ENCODE results near the gene AFF3.

Gene AFF3

DNA sequence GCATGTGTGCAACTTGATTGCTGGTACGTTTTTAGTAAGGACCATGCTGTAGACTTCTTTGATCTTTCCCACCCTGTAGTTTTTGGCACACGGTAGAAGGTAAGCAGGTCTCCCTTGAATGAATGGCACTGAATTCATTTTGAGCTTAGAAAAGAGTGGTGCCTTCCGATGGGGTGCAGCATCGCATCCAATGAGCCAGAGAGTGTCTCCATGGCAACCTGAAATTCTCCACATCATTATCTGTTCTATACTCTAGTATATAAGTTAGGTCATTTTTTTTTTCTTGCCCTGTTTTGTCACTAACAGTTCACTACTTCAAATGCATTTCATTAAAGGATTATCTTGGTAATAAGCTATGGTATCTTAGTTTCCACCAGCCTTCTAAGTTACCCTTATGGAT lies 571.4 kb downstream of the AFF3 start:
- DNase-seq: no peak

DNA sequence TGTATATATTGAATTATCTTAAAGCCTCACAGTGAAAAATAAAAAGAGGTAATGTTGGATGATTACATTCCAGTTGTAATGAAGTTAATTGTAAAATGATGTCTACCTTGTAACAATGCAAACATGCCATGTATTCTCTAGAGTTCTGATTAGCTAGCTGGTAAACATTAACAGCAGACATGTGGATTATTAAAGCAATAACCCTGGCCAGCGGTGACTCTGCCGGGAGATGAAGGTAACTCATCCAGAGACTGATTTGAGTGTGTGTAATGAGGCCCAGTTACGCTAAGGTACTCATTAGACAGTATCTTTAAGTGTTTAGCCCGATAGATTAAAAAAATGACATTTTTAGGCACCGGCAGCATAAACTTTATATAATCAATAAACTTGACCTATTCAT lies 573.0 kb downstream of the AFF3 start:
- no peak for DNase-seq

DNA sequence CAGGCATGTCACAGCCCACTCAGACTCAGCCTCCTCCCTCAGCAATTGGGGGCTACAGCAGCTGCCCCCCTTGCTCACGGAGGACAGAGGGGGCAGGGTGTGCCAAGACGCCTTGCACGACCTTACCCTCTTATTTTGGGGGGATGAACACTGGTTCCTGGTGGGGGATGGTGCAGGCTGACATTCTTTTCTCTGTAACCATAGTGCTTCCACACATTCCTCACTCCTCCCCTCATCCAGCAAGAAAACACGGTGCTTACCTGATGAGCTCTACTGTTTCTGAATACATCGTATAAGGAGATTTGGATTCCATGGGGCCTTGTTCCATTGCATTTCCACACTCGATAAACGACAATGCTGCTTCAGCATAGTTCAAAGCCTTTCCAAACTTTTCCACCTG lies 577.2 kb downstream of the AFF3 start:
- DNase-seq: no peak

- no peak for DNase-seq
Observed at GRCh38 chr2:99562516-99562915, 579.9 kb downstream of the AFF3 start.

DNA sequence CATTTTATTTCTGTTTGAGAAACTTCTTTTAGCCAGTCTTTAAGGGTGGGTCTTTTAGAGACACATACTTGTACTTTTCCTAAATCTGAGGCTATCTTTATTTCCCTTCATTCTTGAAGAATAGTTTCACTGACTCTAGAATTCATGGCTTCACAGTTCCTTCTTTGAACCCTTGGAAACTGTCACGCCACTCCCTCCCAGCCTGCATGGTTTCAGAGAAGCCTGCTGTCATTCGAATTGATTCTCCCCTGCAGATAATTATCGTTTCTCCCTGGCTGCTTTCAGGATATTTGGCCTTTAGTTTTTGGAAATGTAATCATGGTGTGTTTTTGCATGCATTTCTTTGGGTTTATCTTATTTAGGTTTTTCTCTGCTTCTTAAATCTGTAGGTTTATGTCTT lies 580.6 kb downstream of the AFF3 start:
- no peak for DNase-seq

DNA sequence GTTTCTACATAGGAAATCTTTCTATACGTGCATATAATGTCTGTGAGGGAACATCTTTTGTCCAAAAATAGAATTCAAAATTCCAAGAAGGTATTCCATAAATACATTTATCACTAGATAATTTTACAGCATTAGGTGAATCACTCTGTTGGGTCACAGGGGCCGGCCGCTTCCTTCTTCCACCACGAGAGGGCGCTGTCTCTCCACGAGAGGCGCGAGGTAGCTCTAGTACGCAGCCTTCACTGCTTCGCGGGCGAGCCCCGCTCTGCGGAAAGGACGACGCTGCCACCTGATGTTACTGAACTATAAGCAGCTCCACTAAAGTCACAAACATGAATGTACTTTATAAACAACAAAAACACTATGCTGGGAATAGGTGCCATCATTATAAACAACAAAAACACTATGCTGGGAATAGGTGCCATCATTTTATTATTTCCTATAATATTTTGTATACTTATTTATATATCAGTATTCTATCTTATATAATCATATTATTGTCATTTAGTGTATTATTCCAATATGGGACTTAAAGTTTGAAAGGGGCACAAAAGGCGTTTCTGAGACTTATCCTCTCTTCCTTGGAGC lies 583.2 kb downstream of the AFF3 start:
- DNase-seq: peak; percentile 86

DNA sequence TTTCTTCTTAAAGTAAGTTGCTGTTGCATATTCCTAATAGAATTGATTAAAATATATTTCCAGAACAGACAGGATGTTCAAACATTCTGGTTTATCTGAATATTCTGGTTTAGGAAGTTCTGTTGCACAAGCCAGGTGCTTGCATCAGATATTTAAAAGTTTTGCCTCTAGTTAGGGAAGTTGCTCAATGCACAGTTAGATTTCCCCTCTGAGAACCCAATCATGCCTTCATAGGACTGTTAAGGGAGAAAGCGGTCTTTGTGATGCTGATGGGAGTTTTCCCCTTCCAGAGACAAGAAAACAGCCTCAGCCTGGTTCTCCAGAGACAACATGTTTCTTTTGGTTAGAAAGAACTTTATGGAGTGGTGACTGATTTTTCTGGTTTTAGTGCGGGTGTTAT lies 587.0 kb downstream of the AFF3 start:
- peak; percentile 70 for DNase-seq

- no peak for DNase-seq
Observed at GRCh38 chr2:99554871-99555270, 587.5 kb downstream of the AFF3 start.

GRCh38 chr2:99554238-99554637 lies 588.2 kb downstream of the AFF3 start:
- DNase-seq: no peak

DNA sequence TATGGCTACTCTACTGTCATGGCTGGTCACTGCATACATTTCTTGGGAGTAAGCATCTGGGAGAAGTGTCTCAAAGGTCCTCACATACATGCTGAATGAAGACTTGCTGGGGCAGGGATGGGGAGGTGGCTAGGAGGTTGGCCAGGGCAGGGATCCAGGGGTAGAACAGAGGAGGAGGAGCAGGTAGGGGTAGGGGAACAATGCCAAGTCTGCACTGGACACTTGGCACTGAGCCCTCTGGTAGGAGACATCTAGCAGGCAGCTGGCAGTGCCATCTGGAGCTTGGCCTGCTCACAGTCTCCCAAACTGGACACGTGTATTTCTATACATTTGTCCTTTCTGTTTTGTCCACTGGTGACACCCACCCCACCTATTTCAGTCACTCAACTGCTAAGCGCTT lies 589.9 kb downstream of the AFF3 start:
- DNase-seq: no peak

- no peak for DNase-seq
Observed at GRCh38 chr2:99550368-99550767, 592.0 kb downstream of the AFF3 start.

- DNase-seq: no peak
Observed at GRCh38 chr2:99545604-99546003, 596.8 kb downstream of the AFF3 start.

DNA sequence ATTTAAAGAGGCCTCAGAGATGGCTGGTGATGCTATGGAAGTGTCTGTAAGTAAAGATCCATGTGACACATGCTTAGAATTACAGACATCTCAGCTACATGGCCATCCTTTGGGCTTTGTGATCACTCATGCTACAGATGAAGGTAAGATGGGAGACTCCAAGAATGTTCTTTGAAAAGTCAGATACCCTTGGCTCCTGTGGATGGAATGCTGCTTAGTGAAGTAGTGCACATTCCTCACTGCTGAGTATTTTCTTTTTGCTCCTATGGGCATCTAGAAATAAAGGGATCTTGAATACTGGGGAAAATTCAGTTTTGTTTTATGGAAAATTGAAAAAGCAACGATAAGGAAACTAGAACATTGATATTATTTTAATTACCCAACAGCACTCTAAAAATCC lies 597.3 kb downstream of the AFF3 start:
- DNase-seq: no peak

DNA sequence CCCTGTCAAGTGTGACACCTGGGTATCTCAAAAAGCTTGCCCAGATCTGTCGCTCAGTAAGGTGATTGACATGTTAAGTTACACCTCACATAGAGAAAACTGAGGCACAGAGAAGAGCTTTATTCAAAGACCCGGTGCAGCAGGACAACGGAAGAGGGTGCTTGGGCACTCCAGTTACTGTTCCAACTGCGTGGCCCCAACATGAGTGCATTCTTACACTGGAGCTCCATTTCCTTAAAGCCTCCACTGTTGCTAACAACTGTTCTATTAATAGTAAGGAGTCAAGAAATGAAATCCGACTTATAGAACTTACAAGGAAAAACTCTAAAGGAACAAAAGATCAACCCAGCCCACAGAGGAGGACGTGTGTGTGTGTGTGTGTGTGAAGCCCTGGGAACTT lies 597.8 kb downstream of the AFF3 start:
- no peak for DNase-seq

DNA sequence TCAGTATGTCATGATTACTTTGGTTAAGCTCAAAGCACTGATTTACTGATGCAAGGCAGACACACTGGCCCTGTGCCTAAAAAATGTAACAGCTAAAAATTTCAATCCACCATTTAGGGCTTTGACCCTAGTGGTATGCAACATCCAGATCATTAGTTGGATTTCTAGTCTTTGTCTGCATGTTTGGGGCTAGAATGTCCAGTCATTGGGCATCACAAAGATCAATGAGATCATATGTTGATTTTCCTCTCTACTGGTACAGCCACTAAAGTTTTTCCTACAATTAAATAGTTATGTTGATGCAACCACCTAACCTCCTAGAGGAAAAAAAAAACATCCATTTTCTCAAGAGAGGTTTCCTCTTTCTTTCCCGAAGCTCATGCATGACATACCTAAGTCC lies 599.1 kb downstream of the AFF3 start:
- DNase-seq: no peak

DNA sequence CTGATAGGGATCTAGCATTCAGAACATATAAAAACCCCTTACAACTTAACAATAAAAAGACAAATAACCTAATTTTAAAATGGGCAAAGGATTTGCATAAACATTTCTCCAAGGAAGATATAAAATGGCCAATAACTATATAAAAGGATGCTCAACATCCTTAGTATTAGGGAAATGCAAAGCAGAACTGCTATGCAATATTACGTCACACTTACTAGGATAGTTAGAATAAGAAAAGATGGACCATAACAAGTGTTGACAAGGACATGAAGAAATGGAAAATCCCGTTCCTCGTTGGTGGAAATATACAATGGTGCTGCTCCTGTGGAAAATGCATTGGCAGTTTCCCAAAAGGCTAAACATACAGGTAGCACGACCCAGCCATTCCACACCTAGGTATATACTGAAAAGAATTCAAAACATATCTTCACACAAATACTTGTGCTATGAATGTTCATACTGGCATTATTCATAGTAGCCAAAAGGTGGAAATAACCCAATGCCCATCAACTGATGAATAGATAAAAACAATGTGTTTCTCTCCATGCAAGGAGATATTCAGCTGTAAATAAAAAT lies 604.4 kb downstream of the AFF3 start:
- no peak for DNase-seq

DNA sequence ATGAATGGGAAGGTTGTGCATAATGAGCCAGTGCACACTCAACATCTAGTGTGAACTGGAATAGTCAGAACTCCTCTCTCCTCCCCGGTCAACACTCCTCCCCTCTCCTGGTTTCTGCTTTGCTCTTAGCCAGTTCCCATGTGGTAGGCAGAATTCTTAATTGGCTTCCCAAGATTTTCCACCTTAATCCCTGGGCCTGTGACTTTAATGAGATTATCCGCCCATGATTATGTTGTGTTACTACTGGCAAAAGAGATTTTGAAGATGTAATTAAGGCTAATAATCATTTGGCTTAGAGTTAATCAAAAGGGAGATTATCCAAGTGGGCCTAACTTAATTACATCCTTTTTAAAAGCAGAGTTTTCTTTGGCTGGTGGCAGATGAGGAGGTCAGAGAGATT lies 618.3 kb downstream of the AFF3 start:
- DNase-seq: no peak

DNA sequence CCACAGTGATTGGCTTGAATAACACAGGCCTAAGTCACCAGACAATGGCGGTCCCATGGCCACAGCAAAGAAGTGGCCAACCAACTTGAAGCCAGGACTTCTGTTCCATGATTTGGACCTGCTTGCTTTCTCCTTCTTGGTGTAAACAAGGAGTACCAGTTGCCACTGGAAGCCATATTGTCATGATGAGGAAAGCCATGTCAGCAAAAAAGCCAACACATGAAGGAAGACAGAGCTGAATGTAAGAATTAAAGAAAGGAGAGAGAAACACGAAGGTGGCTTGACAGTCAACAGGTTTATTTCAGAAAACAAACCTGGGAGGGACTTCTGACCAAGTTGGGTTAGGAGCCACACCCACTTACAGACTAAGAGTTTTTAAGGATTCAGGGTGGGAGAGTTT lies 620.2 kb downstream of the AFF3 start:
- no peak for DNase-seq

DNA sequence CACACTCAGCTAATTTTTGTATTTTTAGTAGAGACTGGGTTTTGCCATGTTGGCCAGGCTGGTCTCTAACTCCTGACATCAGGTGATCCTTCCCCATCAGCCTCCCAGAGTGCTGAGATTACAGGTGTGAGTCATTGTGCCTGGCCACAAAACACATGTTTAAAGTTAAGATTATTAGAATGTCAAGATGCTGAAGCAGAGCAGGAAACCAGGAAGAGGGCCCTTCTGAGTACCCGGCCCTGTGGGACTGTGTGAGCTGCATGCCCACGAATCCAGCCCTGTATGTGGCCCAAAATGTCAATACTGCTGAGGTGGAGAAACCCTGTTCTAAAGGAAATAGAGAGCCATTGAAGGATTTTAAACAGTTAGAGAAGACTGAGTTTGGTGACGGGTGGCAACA lies 621.6 kb downstream of the AFF3 start:
- DNase-seq: no peak

GRCh38 chr2:99520195-99520594 lies 622.2 kb downstream of the AFF3 start:
- no peak for DNase-seq

DNA sequence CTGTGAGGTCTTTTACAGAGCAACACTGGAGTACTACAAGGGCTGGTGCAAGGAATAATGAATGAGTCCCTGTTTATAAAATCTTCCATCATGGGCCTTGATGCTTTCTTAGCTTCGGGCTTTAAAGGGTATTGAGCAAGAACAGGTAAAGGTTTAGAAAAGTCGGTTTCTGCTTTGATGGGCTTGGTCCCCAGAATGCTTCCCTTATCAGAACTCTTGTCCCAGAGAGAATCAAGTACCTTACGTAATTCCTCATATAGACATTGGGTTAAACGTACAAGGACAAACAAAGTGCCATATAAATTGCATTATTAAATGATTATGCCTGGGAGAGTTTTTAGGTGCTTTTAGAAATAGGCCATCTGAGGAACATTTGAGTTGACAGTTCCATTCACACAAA lies 628.0 kb downstream of the AFF3 start:
- no peak for DNase-seq

DNA sequence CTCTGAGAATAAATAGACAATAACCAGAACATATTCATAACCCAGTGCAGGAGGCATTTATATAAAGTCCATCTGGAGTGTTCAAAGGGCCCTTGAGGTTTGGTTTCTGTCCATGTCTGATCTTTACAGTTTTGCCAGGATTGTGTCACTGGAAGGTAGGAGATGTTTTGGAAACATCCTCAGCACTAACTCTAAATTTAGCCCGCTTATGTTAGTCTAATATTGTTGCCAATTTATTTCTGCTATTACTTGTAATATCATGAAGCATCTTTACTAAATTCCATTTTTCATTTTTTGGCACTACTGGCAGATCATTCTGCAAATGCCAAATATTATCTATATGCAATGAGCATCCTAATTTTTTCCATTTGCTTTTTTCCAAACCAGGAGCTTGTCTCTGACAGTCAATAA lies 630.2 kb downstream of the AFF3 start:
- no peak for DNase-seq

DNA sequence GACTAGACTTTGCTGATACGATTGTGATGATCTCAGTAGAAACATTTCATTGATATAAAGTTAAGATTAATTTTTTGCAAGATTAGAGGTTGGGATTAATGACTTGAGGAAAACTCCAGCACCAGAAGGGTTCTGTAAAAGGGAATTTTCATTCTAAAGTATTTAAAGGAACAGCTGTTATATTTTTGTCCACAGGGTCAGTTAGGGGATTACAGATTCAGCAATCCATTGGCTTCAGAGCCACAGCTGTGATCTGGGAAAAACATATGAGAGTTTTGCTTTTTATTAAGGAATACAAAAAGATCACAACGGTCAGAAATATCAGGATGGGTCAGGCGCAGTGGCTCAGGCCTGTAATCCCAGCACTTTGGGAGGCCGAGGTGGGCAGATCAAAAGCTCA lies 633.0 kb downstream of the AFF3 start:
- DNase-seq: no peak

GRCh38 chr2:99507937-99508818 lies 634.2 kb downstream of the AFF3 start:
- DNase-seq: no peak
